ENCODE results near the gene ZNF682.

- TF ChIP-seq TAF1 (IDR thresholded peaks at IDR 0.05; ENCODE audit: borderline replicate concordance, insufficient read depth, low read length) (no peak), REST (IDR thresholded peaks at IDR 0.05; ENCODE audit: insufficient read depth in 1 of 2, low read depth in 2 of 2, low read length in 2 of 2) (no peak), POLR2AphosphoS5 (IDR thresholded peaks at IDR 0.05; ENCODE audit: low read depth, low read length) (no peak), SIN3A (IDR thresholded peaks at IDR 0.05; ENCODE audit: borderline replicate concordance, insufficient read depth, low read length) (no peak), FOXP2 (optimal IDR thresholded peaks at IDR 0.05; ENCODE audit: borderline replicate concordance, extremely low read depth, extremely low read length, insufficient read depth) (no peak)
Measured at GRCh38 chr19:20072936-20073335, 33.6 kb upstream of the ZNF682 start.

All from PFSK-1 (cell line).